GM12892 (cell line): Measurements from ENCODE around the gene LHX8.

Source experiments
- DNase-seq: peaks from one replicate; pipeline ENCODE4 v3.0.0; 2011; ENCODE audit not compliant: insufficient read length
- FAIRE-seq: peaks from 2 replicates; lab custom pipeline; 2011; peaks lifted over from hg19 to GRCh38; lab: Jason Lieb, UNC
- POLR2A ChIP-seq: IDR thresholded peaks from 2 replicates; pipeline ENCODE4 v1.6.1; 2011; ENCODE audit warnings: low read depth, low read length, control low read depth
- POLR2AphosphoS5 ChIP-seq: IDR thresholded peaks from 2 replicates; pipeline ENCODE4 v1.6.1; 2011; ENCODE audit warnings: low read depth, low read length, control low read depth
- TAF1 ChIP-seq: IDR thresholded peaks from 2 replicates; pipeline ENCODE4 v1.6.1; 2011; ENCODE audit warnings: low read depth, mild to moderate bottlenecking, control low read depth, low read length, borderline replicate concordance

Gene LHX8

DNA sequence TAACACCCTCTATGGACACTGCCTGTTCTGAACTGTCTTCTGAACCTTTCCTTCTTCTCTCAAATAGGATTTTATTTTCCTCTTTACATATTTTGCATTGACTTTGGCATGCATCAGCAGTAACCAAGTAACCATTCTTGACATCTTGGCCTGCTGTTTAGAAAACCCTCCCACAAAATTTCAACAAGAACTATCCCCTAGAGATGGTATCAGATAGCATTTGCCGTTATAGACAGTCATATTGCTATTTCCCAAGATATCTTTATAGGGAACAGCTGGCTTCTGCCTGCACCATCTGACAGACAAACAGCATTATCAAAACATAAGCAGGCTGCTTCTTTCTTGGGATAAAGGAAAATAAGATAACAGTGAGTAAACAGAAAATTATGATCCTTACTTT is 54.7 kb downstream of the LHX8 start:
- TF ChIP-seq TAF1 (no peak), POLR2A (no peak), POLR2AphosphoS5 (no peak)
- FAIRE-seq, result no peak
- DNase-seq, result no peak

DNA sequence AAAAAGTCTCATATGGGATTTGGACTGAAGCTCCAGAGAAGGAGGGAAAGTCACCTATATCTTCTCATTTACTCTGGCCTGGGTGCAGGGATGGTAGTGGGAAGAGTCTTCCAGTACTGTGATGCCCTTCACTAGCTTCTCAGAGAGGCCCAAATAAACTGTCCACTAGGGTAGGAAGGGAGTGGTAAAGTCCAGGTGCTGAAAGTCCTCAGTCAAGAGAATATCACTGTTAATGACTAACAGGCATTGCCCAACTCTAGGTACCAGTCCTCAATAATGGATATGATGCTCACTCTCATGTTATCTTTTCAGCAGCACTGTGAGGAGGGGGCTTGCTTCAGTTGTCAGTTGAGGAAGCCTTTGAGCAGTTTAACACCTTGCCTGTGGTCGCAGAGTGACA is 64.0 kb downstream of the LHX8 start:
- no peak for DNase-seq
- no peak for TF ChIP-seq POLR2AphosphoS5
- no peak for TF ChIP-seq TAF1
- TF ChIP-seq POLR2A, result no peak
- no peak for FAIRE-seq

DNA sequence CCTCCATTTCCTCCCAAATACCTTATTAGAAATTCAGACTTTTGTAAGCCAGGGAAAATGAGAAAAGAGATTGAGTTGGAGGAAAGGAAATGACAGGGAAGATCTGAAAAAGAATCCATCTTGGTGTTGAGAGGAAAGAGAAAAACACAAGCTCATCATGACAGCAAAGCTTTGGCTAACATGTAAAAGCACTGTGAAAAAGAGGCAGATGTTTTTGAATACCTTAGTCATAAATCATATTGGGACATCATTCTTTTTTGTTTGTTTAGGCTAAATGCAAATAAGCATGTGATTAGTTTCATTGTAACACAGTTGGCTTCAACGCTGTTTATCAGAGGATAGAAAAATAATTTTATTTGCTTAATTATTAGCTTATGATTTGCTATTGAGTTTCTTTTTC is 64.6 kb downstream of the LHX8 start:
- TF ChIP-seq POLR2AphosphoS5 (no peak), POLR2A (no peak), TAF1 (no peak)
- no peak for FAIRE-seq
- no peak for DNase-seq

DNA sequence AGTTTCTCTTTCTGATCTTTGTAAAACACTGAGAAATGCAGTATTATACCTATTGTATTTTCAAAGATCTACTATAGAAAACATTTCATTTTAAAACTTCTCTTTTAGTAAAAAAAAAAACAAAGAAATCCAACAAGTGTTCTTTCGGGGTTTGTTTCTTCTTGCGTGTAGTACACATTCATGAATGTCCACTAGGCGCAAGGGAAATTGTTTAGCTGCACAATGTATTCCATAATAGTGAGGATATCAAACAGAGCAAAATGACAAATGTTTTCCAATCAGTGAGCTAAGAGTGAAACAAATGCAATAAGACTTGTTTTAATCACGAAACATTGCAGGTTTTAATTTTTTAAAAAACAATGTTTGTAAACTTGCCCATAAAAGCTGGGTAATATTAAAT is 68.6 kb downstream of the LHX8 start:
- no peak for TF ChIP-seq TAF1
- no peak for TF ChIP-seq POLR2A
- no peak for TF ChIP-seq POLR2AphosphoS5

DNA sequence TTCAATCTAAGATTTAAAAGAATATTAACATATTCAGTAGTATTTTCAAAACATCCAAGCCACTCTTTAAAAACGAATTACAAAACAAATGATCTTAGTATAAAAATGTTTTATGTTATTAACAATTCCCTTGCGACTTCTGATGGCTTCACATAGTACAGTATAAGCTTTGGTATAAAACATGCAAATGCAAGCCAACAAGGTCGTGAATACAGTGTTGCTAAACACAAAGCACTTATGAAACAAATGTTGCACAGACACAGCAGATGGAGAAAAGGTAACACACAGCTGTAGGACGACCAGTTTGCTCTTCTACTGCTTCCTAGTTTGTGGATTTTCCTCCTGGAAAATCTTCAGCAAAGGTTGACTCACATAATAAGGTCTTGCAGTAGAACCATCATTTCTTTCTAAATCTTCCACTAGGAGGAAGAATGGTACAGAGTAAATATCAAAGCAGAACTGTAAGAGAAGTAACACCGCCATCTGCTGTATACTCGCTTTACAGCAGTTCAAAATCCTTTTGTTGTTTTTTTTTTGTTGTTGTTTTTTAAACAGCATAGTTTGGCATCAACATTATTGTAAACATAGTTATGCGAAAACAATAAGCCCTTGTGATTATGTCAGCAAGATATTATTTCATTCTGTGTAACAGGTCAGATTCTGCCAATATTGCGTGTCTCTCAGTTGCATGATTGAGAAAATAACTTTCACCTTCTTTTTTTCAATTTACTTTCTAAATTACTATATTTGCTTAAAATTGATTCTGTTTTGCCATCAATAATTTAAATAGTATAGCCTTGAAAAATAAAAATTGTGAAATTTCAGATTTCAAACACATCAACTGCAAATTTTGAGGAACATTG is 69.5 kb downstream of the LHX8 start:
- peak; percentile 84 for FAIRE-seq

More for the DNA sequence above, 68.6 kb downstream of the LHX8 start:
- no peak for FAIRE-seq
- no peak for DNase-seq

DNA sequence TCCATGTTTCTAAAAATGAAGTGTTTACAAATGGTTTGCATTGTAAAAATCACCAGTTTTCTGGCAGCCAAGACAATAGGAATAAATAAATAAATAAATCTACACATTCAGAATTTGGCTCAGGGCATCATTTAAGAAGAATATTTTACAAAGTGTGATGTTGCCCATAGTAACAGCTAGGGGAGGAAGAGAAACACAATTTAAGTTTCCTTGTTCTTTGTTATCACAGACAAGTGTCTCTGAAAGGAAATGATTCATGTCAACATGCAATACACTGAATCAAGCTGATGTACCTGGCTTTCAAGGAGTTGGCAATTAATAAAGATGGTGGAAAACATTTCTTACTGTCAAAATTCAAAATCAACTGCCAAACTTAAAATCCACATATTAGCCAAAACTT is 74.7 kb downstream of the LHX8 start:
- no peak for DNase-seq
- TF ChIP-seq POLR2A (no peak), TAF1 (no peak), POLR2AphosphoS5 (no peak)
- no peak for FAIRE-seq

More for the DNA sequence above, 69.5 kb downstream of the LHX8 start:
- no peak for TF ChIP-seq POLR2AphosphoS5
- no peak for TF ChIP-seq TAF1
- no peak for TF ChIP-seq POLR2A
- no peak for DNase-seq
